OCI-LY3 (cell line): ENCODE measurements around the gene RNF44.

ENCODE experiments used
- CTCF ChIP-seq: fragments of 200-600, 300-600 bp; sonication (generic); IDR thresholded peaks from 2 replicates; pipeline ENCODE4 v1.5.1; 2014; ENCODE audit warnings: antibody characterized with exemption, low read length, low read depth
- EZH2phosphoT487 ChIP-seq: fragments of 200-600 bp; shearing (Covaris generic); IDR thresholded peaks from 2 replicates; pipeline ENCODE4 v1.6.1; 2018; ENCODE audit warnings: antibody characterized with exemption, mixed run types, low read depth

GRCh38 chr5:176559683-176560082 lies 22.5 kb upstream of the RNF44 start:
- TF ChIP-seq CTCF: no peak
- no peak for TF ChIP-seq EZH2phosphoT487
